Measurements from ENCODE around the gene RPS15.

DNA sequence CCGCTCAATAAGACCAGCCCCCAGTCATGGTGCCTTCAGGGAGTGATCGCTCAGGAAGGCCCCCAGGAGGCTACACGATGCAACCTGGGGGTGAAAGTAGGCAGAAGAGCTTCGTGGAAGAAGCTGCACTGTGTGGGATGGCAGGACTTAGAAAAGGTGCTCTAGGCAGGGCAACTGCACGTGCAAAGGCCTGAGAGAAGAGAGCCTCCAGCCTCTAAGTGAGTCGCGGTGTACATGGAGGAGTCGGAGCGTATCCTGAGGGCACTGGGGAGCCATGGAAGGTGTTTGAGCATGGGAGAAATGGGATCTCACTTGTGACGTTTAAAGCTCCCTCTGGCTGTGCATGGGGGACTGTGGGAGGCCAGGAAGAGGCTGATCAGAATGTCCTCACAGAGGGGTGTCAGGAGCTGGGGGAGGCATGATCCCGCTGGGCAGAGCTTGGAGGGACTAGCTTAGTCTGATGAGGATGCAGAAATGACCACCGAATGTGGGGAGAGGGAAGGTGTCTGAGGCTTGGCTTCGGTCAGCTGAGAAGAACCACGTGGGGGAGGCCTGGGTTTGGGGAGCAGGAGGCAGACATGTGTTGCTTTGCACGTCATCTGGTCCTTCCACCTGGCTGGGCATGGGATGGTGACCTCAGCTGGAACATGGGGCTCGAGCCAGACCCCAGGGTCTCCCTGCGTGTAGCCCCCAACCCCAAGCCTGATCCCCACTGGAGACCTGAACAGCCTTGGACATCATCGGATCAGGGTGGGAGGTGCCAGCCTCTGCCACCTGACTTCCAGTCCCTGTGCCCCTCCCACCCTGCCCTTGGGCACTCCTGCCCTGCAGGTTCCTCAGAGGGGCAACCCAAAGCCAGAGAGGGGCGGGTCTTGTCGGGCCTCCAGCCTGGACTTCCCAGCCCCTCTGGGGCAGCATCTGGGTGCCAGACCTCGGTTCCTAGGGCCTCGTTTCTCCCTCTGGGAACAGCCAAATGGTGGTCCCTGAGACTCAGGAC lies 12.8 kb downstream of the RPS15 start:
- TF ChIP-seq ZFP30 (CRISPR knock-in tag; IDR thresholded peaks at IDR 0.05) (no peak), ZFP3 (CRISPR knock-in tag; IDR thresholded peaks at IDR 0.05) (no peak), TCF4 (CRISPR knock-in tag; IDR thresholded peaks at IDR 0.05; ENCODE audit: borderline replicate concordance) (peak; percentile 21; the same call in 1 of the 2 replicates), GLIS3 (CRISPR knock-in tag; IDR thresholded peaks at IDR 0.05) (no peak)
